NCI-H774 (cell line): Measurements from ENCODE around the gene GPR32.
"Not testable (repeated sequence)": the region's sequence is repeated elsewhere in the genome, so short reads cannot be mapped to it uniquely, and the experiment has no call there.

ENCODE experiments used
- DNase-seq: peaks from one replicate; lab custom pipeline; 2025; lab: John Stamatoyannopoulos, UW

Gene GPR32

DNA sequence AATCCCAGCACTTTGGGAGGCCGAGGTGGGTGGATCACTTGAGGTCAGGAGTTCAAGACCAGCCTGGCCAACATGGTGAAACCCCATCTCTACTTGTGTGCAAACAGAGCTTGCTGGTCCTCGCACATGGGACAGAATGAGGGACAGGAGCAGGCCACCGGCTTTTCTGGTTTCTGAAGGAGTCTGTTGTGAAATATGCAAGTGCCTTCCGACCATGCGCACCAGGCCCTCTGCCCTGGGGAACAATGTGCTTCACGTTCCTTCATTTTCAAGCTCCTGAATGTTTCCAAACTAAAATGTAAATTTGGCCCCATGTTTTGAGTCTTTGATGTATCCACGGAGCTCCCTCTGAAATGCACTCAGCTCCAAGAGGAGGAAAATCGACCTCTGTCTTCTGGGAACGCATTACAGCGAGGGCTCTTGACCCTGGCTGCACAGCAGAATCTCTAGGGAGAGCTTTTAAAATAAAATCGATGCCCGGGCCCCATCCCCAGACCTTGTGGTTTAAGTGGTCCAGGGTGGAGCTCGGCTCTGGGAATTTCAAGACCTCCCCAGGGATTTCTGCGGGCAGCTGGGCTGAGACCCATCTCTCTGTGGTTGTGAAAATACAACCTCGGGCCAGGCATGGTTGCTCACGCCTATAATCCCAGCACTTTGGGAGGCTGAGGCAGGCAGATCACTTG lies 10.6 kb downstream of the GPR32 start:
- DNase-seq: no peak

DNA sequence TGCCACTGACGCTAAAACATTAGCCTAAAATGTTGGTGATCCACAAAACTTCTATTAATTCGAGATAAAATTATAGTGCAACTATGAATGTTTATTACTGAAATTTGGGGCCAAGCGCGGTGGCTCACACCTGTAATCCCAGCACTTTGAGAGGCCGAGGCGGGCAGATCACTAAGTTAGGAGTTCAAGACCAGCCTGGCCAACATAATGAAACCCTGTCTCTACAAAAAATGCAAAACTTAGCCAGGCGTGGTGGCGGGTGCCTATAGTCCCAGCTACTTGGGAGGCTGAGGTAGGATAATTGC lies 13.5 kb downstream of the GPR32 start:
- DNase-seq: not testable (repeated sequence)

DNA sequence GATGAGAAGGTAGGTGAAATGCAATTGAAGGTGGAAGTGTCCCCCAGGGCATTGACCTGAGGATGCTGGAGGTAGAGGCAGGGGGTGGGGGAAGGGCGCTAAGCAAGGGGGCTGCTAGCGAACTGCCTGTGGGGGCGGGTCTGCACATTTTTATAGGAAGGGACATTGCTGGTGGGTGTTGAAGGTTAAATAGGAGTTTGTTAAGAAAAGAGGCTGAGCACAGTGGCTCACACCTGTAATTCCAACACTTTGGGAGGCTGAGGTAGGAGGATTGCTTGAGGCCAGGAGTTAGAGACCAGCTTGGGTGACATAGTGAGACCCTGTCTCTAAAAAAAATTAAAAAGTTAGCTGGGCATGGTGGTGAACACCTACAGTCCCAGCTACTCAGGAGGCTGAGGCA lies 14.4 kb downstream of the GPR32 start:
- no peak for DNase-seq

DNA sequence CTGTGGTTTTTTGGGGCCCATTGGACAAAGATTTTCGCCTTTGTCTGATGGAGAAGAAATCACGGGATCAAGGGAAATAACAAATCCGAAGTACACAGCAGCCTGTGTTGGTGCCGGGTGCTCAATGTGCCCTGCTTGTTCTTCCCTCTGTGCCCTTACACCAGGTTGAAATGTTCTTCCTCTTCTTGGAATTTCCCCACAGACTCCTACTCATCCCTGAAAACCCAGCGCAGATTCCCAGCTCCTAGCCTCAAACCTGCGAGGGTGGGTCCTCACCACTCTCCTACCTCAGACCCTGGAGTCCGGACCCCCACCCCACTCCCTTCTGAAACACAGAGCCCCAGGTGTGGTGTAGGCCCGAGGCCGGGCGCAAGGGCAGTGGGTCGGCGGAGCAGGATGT lies 15.1 kb downstream of the GPR32 start:
- DNase-seq: no peak

DNA sequence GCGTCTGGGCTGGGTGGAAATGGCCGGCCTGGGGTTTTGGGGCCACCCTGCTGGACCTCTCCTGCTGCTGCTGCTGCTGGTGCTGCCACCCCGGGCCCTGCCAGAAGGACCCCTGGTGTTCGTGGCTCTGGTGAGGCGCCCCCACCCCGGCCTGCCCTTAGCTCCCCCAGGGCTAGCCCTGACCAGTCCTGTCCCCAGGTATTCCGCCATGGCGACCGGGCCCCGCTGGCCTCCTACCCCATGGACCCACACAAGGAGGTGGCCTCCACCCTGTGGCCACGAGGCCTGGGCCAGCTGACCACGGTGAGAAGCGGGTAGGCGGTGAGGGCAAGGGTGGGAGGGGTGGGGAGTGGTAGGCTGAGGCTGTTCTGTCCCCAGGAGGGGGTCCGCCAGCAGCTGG lies 20.1 kb downstream of the GPR32 start, which contains the start of gene ACP4:
ACP4 (plus strand) TSS at position 20 of the 400 bp plus-strand sequence; CDS start at position 20, 0 bp downstream.
- DNase-seq: no peak

DNA sequence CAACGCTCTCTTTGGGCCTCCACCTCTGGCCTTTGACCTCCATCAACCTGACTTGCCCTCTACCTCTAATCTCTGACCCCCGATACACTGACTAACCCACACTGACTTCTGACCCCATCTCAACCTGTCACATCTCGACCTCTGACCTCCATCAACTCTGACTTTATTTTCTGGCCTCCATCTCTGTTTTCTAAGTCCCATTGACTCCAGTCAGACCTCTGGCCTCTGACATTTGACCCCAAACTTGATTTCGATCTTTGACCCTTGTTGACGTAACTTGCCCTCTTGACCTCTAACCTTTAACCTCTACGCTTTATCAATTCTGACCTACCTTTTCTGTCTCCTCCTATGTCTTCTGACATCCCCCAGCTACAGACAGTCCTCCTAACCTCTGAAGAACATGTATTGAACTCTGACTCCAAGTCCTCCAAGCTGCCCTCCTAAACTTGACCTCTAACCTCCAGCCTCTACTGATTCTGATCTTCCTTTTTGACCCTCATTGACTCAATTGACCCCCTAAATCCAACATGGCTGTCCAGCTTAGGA lies 20.7 kb downstream of the GPR32 start:
- no peak for DNase-seq

DNA sequence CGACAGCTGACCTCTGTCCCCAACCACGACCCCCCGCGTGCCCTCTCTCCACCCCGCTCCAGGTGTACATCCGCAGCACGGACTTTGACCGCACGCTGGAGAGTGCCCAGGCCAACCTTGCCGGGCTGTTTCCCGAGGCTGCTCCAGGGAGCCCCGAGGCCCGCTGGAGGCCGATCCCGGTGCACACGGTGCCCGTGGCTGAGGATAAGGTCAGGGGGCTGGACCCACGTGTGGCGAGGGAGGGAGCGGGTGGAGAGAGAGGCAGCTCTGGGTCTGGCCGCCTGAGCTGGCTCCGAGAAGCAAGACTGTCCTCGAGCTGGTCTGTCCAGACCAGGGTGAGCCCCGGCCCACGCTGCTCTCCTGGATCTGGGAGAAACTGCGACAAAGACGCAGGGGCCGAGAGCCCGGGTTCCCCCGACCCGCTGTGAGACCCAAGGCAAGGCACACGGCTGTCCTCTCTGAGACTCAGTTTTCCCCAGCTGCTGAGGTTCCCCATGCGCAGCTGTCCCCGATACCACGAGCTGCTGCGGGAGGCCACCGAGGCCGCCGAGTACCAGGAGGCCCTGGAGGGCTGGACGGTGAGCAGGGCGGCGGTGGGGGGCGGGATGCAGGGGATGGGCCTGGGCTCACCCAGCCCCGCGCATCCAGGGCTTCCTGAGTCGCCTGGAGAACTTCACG lies 21.5 kb downstream of the GPR32 start:
- DNase-seq: no peak

DNA sequence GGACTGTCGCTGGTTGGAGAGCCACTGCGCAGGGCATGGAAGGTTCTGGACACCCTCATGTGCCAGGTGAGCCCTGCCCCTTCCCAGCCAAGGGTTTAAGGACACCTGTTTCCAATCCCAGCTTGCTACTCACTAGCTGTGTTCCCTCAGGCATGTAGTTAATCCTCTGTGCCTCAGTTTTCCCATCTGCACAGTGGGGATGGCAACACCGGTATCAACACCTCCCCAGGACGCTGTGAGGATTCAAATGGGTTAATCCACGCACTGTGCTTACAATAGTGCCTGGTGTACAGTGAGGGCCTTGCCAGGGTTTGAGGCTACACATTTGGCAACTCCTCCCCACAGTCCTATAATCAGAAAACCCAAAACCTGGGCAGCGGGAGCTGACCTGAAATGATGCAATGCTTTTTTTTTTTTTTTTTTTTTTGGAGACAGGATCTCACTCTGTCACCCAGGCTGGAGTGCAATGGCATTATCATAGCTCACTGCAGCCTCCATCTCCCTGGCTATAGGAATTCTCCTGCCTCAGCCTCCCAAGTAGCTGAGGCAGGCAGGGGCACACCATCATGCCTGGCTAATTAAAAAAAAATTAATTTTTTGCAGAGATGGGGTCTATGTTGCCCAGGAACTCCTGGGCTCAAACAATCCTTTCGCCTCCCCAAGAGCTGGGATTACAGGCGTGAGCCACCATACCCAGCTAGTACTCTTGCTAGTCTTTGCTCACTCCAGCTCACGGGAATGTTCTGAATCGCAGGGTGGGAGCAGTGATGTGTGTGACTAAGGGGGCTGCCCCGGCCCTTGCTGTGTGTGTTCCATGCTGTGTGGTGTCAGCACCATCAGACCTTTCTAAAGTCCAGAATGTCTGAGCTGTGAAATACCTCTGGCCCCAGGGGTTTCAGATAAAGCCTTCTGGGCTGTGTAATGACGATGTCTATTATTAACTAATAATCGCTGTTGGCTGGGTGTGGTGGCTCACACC lies 22.3 kb downstream of the GPR32 start:
- no peak for DNase-seq

DNA sequence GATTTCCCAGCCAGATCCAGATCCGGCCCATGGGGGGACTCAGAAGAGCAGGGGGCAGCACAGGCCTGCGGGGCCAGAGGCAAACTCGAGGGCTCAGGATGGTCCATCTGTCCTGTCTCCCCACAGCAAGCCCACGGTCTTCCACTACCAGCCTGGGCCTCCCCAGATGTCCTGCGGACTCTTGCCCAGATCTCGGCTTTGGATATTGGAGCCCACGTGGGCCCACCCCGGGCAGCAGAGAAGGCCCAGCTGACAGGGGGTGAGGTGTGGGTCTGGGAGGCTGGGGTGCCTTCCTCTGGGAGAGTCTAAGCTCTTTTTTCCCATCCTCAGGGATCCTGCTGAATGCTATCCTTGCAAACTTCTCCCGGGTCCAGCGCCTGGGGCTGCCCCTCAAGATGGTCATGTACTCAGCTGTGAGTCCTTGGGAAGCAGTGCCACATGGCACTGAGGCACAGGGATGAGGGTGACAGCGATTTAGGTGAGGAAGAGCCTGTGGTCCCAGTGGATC lies 23.3 kb downstream of the GPR32 start:
- no peak for DNase-seq

DNA sequence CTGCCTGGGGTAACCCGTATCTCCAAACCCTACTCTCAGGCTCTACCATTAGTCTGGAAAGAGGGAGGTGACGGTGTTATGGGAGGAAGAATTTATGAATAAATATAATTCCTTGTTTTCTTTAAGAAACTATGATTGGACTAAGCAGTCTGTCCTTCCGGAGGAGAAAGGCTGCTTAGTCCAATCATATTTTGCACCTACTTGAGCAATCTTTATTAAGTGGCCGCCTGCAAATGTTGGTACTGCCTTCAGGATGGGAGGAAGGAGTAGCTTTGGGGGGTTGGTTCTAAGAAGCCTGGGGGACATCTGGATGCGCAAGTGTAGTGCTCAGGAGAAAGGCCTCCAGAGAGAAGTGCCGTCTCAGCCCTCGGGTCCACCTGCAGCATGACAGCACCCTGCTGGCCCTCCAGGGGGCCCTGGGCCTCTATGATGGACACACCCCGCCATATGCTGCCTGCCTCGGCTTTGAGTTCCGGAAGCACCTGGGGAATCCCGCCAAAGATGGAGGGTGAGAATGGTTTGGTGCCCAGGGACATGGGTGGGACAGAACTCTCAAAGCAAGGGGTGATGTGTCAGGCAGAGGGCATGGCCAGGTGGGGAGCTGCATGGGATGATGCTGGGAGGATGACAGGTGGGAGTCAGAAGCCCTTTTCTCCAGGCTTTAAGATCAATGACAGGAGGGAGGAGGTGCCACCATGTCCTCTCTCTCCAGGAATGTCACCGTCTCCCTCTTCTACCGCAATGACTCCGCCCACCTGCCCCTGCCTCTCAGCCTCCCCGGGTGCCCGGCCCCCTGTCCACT lies 24.0 kb downstream of the GPR32 start:
- peak; percentile 30 for DNase-seq

DNA sequence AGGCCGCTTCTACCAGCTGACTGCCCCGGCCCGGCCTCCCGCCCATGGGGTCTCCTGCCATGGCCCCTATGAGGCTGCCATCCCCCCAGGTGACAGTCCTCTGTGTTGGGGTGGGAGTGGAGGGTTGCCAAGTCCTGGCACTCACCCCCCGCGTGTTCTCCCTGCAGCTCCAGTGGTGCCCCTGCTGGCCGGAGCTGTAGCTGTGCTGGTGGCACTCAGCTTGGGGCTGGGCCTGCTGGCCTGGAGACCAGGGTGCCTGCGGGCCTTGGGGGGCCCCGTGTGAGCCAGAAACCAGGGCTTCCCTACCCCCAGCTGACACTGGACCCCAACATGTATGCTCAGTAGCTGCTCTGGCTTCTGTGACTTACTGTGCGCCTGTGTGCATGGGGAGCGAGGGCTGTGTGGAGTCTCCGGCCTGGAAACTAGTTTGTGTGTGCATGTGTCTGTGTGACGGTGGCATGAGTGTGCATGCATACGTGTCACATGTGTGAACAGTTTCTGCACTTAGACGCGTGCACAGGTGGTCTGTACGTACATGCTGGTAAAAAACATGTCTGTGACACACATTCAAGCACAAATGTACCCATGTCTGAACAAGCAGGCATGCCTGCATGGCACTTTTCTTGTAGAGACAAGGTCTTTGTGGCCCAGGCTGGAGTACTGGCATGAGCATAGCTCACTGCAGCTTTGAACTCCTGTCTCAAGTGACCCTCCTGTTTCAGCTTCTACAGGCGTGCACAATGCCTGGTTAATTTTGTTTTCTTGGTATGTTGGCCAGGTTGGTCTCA lies 24.8 kb downstream of the GPR32 start:
- peak; percentile 30 for DNase-seq

DNA sequence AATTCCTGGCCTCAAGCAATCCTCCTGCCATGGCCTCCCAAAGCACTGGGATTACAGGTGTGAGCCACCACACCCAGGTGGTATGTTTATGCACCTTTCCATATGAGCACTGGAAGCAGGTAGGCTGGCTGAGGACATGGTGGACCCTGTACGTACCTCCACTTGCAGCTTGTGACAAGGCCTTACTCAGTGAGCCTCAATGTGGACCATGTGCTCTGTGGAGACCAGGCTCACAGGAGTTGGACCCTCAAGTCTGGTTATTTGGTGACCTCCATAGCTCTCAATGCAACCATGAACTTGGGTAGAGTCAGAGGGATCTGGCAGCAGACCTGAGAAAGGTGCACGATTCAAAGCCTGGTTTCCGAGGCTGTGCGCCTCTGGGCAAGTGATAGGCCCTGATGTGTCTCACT lies 25.4 kb downstream of the GPR32 start:
- no peak for DNase-seq

DNA sequence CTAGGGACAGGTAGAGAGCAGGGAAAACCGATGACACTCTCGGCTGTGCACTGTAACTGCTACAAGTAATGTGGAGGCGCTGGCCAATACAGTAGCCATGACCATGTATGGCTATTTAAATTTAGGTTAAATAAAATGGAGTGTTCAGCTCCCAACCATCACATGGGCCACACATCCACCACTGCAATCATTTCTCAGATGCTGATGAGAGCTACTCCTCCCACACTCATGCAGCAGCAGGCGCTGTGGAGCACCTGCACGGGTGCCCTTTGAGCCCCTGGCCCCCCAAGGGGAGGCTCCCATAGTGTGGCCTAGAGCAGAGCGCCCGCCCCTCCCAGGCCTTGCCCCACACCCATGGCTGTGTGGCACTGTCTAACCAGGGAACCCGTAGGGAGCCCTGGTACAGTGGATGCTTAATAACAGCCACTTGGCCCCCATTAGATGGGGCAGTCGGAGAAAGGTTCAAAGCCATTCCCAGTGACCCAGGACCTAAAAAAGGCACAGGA lies 25.9 kb downstream of the GPR32 start:
- no peak for DNase-seq

DNA sequence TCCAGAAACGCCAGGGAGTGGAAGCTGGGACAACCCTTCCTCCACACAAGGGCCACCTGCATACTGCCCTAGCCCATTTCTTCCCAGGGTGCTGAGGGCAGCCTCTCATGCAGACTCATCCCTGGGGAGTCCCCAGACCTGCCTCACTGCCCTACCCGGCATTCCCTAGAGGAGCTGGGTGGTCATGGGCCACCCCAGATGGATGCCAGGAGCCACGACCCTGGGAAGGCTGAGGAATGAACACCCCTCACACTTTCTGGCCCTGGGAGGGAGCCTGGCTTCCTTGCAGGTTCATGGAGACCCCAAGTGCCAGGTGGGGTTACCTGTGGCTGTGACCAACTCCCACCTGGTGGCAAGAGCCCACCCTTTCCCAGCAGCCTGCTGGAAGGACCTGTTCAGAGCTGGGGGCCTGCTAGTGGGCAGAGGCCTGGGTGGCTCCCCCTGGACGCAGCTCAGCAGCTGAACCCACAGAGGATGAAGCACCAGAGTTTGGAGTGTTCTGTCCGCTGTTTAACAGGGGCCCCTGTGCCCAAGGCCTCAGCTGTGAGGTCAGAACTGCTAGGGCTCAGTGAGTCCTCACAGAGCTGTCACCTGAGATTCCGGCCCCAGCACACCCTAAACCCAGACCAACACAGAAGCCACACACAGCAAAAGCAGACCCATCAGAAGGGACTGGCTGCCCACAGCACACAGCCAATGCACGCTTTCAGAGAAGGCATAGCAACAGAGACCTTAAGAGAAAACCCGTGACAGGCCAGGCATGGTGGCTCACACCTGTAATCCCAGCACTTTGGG lies 26.6 kb downstream of the GPR32 start:
- no peak for DNase-seq

DNA sequence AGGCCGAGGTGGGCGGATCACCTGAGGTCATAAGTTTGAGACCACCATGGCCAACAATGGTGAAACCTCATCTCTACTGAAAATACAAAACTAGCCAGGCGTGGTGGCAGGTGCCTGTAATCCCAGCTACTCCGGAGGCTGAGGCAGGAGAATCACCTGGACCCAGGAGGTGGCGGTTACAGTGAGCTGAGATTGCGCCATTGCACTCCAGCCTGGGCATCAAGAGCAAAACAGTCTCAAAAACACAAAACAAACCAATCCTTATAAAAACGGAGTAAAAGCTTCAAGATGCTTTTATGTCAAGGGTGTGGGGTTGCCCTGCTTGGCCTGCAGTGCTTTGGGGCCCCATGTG lies 27.1 kb downstream of the GPR32 start:
- DNase-seq: no peak

DNA sequence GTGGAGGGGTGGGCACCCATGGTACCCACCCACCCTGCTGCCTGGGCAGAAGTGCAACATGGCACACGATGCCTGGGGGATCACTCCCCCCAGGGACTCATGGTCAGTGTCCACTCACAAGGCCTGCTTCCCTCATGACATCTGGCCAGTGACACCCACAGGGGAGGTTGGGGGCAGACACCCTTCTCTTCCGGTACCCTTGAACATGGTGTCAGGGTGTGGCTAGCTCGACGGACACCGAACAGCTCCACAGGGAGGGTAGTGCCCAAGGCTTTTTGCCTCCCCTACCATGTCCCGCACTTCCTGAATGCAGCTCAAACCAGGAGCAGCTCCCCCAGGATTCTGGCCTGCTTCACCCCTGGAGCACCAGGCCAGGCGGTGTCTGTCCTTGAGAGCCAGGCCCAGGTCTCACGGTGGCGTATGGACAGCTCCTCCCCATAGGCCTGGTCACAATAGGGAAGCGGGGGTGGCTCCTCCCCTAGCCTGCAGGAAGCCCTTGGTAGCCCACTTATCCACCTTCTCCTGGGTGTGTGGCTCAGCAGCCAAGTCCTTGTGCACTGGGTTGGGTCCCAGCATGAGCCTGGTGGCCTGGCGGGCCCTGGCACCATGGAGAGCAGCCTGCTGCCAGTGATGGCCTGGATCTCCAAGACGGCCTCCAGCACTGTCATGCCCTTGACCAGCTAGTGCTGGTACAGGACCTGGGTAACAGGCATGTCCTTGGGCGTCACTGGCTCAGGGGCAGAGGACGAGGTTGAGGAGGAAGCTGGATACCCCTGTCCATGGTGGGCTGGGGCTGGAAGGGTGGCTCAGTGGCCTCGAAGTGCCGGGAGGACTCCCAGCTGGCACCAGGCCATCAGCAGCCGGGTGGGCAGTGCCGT lies 27.8 kb downstream of the GPR32 start:
- DNase-seq: no peak

DNA sequence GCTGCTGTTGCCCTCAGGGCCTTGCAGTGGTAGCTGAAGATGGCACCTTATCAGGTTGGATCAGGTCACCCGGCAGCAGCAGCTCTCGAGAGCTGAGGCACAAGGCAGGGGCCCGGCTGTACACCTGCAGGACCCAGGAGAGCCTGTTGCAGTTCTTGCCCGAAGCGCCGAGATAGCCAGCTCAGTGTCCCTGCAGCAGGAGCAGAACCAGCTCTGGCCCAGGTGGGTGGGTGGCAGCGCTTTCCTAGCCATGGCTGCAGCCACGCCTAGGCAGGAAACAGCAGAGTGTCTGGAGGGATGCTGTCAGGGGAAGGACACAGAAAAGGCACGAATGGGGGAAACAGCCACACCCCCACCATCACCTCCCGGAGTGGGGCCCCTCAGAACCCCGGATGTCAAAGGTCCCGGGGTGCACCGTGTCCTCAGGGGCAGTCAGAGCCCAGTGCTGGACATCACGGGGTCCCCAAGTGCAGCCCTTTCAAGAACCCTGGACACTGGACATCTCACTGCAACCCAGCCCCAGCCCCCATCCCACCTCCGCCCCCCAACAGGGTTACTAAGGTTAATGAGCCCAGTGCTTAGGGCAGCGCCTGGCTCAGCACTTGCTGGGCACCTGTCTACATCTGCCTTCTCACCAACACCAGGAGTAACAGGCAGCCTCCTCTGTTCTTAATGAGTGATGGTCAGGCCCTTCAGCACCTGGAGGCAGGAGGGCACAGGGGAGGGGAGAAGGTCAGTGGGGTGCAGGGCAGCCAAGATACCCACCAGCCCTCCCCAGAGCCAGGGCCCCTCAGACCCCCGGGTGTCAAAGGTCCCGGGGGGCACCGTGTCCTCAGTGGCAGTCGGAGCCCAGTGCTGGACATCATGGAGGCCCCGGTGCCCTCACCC lies 28.6 kb downstream of the GPR32 start:
- no peak for DNase-seq

DNA sequence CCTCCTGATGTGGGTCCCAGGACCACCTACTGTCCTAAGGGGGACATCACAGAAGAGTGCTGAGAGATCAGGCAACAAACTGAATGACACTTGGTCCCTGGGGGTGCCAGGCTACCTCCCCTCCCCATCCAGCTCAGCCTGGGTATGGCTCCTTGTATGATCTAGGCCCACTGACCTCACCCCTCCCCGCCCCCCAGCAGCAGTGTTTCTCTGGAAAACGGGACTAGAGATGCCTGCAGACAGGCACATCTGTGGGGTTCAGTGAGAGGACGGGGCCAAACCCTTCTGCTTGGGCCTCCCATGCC lies 29.2 kb downstream of the GPR32 start:
- DNase-seq: no peak
